GM12892 (cell line): Measurements from ENCODE around the gene NINJ2.

ENCODE experiments used
- POLR2A ChIP-seq: IDR thresholded peaks from 2 replicates; pipeline ENCODE4 v1.6.1; 2011; ENCODE audit warnings: low read depth, low read length, control low read depth
- POLR2AphosphoS5 ChIP-seq: IDR thresholded peaks from 2 replicates; pipeline ENCODE4 v1.6.1; 2011; ENCODE audit warnings: low read depth, low read length, control low read depth

GRCh38 chr12:645563-646071, 17.6 kb downstream of the NINJ2 start:
- TF ChIP-seq POLR2A = no peak
- no peak for TF ChIP-seq POLR2AphosphoS5
